Measurements from ENCODE around the gene ALOX12B.

The ALOX12B gene

GRCh38 chr17:8121407-8121680 is 33.8 kb upstream of the ALOX12B start:
- no peak overlapping the region for H3K27ac ChIP-seq
- TF ChIP-seq CTCF (conservative IDR thresholded peaks at IDR 0.05) (no peak), ZFX (IDR thresholded peaks at IDR 0.05) (no peak)

DNA sequence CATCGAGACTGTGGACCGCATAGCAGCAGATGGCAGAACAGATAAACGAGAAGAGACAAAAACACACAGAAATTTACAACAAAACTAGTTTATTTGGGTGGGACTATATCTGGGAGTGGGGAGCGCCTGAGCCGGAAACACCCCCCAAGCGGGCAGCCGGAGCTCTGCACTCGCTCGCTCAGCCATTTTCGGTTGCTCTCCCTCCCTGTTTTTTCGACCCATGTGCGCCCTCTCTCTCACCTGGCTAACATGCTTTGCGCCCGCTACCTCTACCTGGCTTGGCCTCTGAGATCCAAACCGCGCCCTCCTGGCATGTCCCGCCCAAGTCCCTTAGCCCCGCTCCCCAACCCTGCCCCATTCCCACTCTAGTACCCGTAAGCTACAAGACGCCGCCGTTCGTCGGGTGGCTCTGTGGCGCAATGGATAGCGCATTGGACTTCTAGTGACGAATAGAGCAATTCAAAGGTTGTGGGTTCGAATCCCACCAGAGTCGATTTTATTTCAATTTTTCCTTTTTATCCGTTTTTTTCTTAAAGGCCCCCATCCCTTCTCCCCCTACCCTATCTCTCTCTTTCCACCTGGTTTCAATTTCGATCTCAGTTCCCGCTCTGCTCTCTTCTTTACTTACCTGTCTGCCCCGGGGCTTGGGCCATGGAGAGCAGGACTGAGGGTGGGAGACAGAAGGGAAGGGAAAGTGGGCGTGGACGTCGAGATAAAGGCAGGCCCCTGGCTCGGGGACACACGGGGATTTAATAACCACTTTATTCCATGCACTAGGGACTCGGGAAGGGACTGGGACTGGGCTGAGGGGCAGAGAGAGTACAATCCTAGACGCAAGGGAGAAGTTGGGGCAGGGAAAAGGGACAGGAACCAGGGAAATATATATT is 33.2 kb upstream of the ALOX12B start:
- peak overlapping the region; percentile 60 for H3K27ac ChIP-seq
- TF ChIP-seq CTCF (conservative IDR thresholded peaks at IDR 0.05) (peak; percentile 38), ZFX (IDR thresholded peaks at IDR 0.05) (no peak)

DNA sequence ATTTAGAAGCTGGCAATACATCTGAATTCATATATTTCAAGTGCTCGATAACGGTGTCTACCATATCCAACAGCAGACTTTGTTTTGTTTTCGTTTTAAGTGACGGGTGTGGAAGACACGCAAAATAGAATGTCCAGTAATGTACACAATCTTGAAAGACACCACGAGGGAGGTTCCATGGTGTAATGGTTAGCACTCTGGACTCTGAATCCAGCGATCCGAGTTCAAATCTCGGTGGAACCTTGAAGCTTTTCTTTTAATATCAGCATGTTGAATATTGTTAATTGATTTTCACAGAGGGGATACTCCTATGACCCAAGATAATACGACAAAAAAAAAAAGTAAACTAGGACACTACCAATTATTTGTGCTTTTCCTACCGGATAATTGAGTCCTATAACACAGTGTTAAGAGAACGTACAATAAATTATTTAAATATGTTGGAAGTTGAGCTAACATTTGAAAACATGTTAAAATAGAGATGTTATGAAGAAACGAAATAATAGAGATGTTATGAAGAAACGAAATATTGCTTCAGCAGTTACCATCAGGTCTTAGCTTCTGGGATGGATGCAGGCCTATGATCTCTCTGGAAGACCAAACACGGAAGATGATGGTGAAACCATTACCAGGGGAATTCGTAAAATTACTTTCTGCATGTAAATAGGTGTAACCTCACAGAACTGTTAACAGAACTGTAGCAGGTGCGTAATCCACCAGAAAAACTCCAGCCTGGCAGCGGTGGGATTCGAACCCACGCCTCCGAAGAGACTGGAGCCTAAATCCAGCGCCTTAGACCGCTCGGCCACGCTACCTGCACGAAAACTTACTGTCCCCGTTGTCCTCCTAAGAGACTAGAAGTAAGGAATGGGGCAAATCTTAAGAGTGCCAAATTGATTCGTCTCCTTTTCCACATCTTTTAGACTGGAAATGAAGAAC is 32.3 kb upstream of the ALOX12B start:
- TF ChIP-seq ZFX (IDR thresholded peaks at IDR 0.05) (no peak), CTCF (conservative IDR thresholded peaks at IDR 0.05) (no peak)
- peak overlapping the region; percentile 60 for H3K27ac ChIP-seq

- H3K27ac ChIP-seq, result peak overlapping the region; percentile 73
- peak; percentile 98 for TF ChIP-seq CTCF (conservative IDR thresholded peaks at IDR 0.05)
- no peak for TF ChIP-seq ZFX (IDR thresholded peaks at IDR 0.05)
Observed at GRCh38 chr17:8118769-8119580, 31.5 kb upstream of the ALOX12B start.

DNA sequence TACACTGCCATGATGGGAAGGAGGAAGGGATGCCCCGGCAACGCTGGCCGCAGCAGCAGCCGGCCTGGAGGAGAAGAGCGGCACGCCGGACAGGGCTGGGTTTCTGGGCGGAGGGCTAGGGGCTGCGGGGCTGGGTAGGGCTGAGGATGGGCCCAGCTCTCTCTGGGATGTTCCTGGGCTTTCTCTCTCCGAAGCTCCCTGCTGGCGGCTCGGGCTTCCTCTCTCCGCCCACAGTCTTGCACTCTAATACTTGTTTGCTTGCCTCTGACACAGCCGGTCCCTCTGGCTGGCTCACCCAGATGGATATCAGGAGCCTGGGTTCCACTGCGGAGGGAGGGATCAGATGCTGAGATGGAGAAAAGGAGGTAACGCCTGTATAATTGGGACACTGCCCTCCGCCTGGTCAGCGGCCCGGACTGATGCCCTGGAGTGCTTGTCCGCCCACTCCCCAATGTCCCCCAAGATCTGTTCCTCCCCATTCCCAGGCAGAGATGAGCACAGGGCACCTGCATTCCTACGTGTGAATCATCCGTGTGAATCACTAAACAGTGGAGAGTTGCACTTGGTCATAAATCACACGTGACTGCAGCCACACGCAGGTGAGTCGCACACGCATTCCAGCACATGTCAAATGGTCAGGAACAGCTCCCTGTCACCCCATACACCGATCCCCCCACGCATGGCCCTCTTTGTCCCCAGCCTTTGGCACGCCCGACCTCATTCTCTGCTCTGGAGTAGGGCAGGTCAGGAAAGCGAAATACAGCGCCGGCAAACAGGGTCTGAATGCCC is 30.7 kb upstream of the ALOX12B start, which contains the start of gene ALOXE3:
ALOXE3 (minus strand) TSS at position 535 of the 789 bp plus-strand sequence; CDS start at position 11, 524 bp downstream.
- TF ChIP-seq ZFX (IDR thresholded peaks at IDR 0.05) (no peak; the same call in 1 of the 2 replicates), CTCF (conservative IDR thresholded peaks at IDR 0.05) (no peak)
- H3K27ac ChIP-seq, result peak within 1 kb of the TSS; percentile 73

GRCh38 chr17:8117367-8117979 is 30.0 kb upstream of the ALOX12B start:
- H3K27ac ChIP-seq, result peak overlapping the region; percentile 73
- TF ChIP-seq ZFX (IDR thresholded peaks at IDR 0.05), result no peak
- no peak for TF ChIP-seq CTCF (conservative IDR thresholded peaks at IDR 0.05)

Measured in C4-2B (cell line).